Spleen (tissue), 11 donors: ENCODE data around the gene GPAT3. TPM values are rescaled to one million over a fixed set of nuclear protein-coding genes. Genes with fewer than 3 reads are reported as not detected.

Source experiments
- DNase-seq: peaks from one replicate; pipeline ENCODE4 v3.0.0-alpha.2; 2020
- H3K27ac ChIP-seq, 8 donors: fragments of 200-600 bp; sonication (generic) in 7 of 8; 1 replicate in 4 of 8; 2 replicates in 4 of 8; pipeline versions ENCODE4 v1.5.0 to v1.8.0; 2016 to 2021; ENCODE audit warnings: inconsistent platforms in 4 of 8, mild to moderate bottlenecking in 4 of 8, moderate library complexity in 1 of 8
- H3K27me3 ChIP-seq, 7 donors: fragments of 200-600 bp; sonication (generic) in 6 of 7; replicated peaks in 1 of 7; 1 replicate in 4 of 7; 2 replicates in 3 of 7; pipeline versions ENCODE4 v1.5.0 to v1.8.0; 2016 to 2021; ENCODE audit warnings: inconsistent platforms in 3 of 7, mild to moderate bottlenecking in 1 of 7
- H3K36me3 ChIP-seq, 6 donors: fragments of 200-600 bp; sonication (generic) in 5 of 6; 1 replicate in 4 of 6; 2 replicates in 2 of 6; pipeline versions ENCODE4 v1.5.0 to v1.8.0; 2016 to 2021; ENCODE audit warnings: inconsistent platforms in 2 of 6
- H3K4me1 ChIP-seq, 6 donors: fragments of 200-600 bp; sonication (generic) in 5 of 6; 1 replicate in 3 of 6; 2 replicates in 3 of 6; pipeline versions ENCODE4 v1.5.0 to v1.8.0; 2016 to 2021; ENCODE audit warnings: inconsistent platforms in 3 of 6
- H3K4me3 ChIP-seq, 8 donors: fragments of 200-600 bp; sonication (generic) in 7 of 8; 1 replicate in 4 of 8; 2 replicates in 4 of 8; pipeline versions ENCODE4 v1.5.0 to v1.8.0; 2016 to 2021; ENCODE audit warnings: inconsistent platforms in 4 of 8, mild to moderate bottlenecking in 4 of 8, moderate library complexity in 2 of 8
- H3K9me3 ChIP-seq, 8 donors: fragments of 200-600 bp; sonication (generic) in 7 of 8; 1 replicate in 4 of 8; 2 replicates in 4 of 8; pipeline versions ENCODE4 v1.5.0 to v1.8.0; 2016 to 2021; ENCODE audit warnings: inconsistent platforms in 4 of 8
- CTCF ChIP-seq, 11 experiments: fragments of 200-600 bp in 7 of 11; fragments of 450-650 bp in 4 of 11; sonication (generic) in 4 of 11; IDR thresholded peaks in 8 of 11; conservative IDR thresholded peaks in 3 of 11; 1 replicate in 7 of 11; 2 replicates in 4 of 11; pipeline versions ENCODE4 v1.4.0 to v1.8.0; 2016 to 2021; ENCODE audit warnings: antibody characterized with exemption in 11 of 11, inconsistent platforms in 4 of 11, mild to moderate bottlenecking in 1 of 11
- POLR2A ChIP-seq, 3 donors: fragments of 450-650 bp; IDR thresholded peaks; one replicate each; pipeline ENCODE4 v1.5.1; 2017; ENCODE audit warnings: antibody characterized with exemption in 3 of 3, mild to moderate bottlenecking in 1 of 3
- POLR2AphosphoS5 ChIP-seq, 3 donors: sonication (generic); formaldehyde crosslinking; IDR thresholded peaks; one replicate each; pipeline ENCODE4 v1.5.1; 2017; ENCODE audit warnings: antibody characterized with exemption in 3 of 3
- WGBS, 5 donors: extraction: QIAGEN DNeasy Blood & Tissue Kit in 3 of 5; methylation state at CpG; one replicate each; pipeline versions ENCODE4 v1.1.5 to v1.1.7; 2013 to 2018; 5-methylcytosine and 5-hydroxymethylcytosine counted together
- intact Hi-C: fragments of 100-400 bp; cut with DNase I; formaldehyde crosslinking; loops from one replicate; pipeline ENCODE4 v1.15.0; 2023; ENCODE audit warnings: low total_unique reads
- polyA plus RNA-seq, 3 donors: library from polyadenylated mRNA; stranded (reverse); fragments of 200-250 nt; gene quantifications; one replicate each; pipeline ENCODE4 v1.2.1, GENCODE V29; 2013
- total RNA-seq, 7 donors: library from RNA; depleted of rRNA in 3 of 7; stranded (reverse); fragments of >200 nt in 3 of 7; fragmentation: NEBNext Ultra II Directional in 4 of 7; extraction: Animal tissue kit (Norgen Biotek cat#: 25700) in 4 of 7; gene quantifications; one replicate each; pipeline versions ENCODE4 v1.1.0 to v1.2.1, GENCODE V29; 2016 to 2021
- donor health status: healthy with polysubstance abuse.
- donor health status: DM: no; HTN: no; CAD: no; lungs with moderate emphysema.
- donor health status: DM: no; HTN: no; CAD: no.
- donor health status: Bipolar disorder and iron deficiency.
- donor health status: healthy.
- donor health status: DM: no; HTN: no; CAD: no.
- donor health status: DM: yes; HTN: yes; CAD: no.

Gene GPAT3
- total and polyA plus RNA-seq, 10 donors, result 0.70 to 29.1 (median 9.4) TPM

- H3K27me3 ChIP-seq, result peaks cover 0 to 3% (median 0%) of the 10 kb centered on the region in 7 donors
- no peaks in the 10 kb centered on the region for H3K36me3 ChIP-seq
- intact Hi-C loops, result loop anchor here (5.0 kb wide), 2 partner anchors 125 to 145 kb away; no protein-coding TSS in a partner anchor
- H3K27ac ChIP-seq, result no peak overlapping the region
- no peak for TF ChIP-seq CTCF (IDR thresholded peaks at IDR 0.05 in 8 of 11, conservative IDR thresholded peaks at IDR 0.05 in 3 of 11)
- TF ChIP-seq POLR2AphosphoS5 (IDR thresholded peaks at IDR 0.05), result no peak
- no peak for TF ChIP-seq POLR2A (IDR thresholded peaks at IDR 0.05)
- 91 to 96% (median 93%) methylated on average over 8 of the region's 8 CpGs for WGBS, 5 donors
- DNase-seq, result no peak
- H3K4me1 ChIP-seq, result peaks cover 0 to 4% (median 0%) of the 10 kb centered on the region in 6 donors
- H3K4me3 ChIP-seq, result no peak overlapping the region
- H3K9me3 ChIP-seq, result no peaks in the 10 kb centered on the region
These were observed 101.0 kb downstream of the GPAT3 start for GRCh38 chr4:83636930-83637329.

GRCh38 chr4:83639849-83640493 lies 104.1 kb downstream of the GPAT3 start:
- H3K4me3 ChIP-seq, result no peak overlapping the region
- DNase-seq, result no peak
- H3K27me3 ChIP-seq, result peaks cover 0 to 9% (median 0%) of the 10 kb centered on the region in 7 donors
- no peaks in the 10 kb centered on the region for H3K36me3 ChIP-seq
- H3K9me3 ChIP-seq, result no peaks in the 10 kb centered on the region
- no peak overlapping the region for H3K27ac ChIP-seq
- peak; percentile 60 to 90 (median 80) for TF ChIP-seq CTCF (IDR thresholded peaks at IDR 0.05 in 8 of 11, conservative IDR thresholded peaks at IDR 0.05 in 3 of 11)
- TF ChIP-seq POLR2AphosphoS5 (IDR thresholded peaks at IDR 0.05), result no peak
- intact Hi-C loops, result loop anchor here (5.0 to 10.0 kb wide), 3 partner anchors 128 to 865 kb away; no protein-coding TSS in a partner anchor
- peaks cover 0 to 4% (median 0%) of the 10 kb centered on the region in 6 donors for H3K4me1 ChIP-seq
- 24 to 36% (median 31%) methylated on average over 5 of the region's 5 CpGs for WGBS, 5 donors

- intact Hi-C loops, result loop anchor here (10.0 kb wide), 1 partner anchor 862 kb away; no protein-coding TSS in a partner anchor
- no peak for TF ChIP-seq POLR2A (IDR thresholded peaks at IDR 0.05)
- TF ChIP-seq POLR2AphosphoS5 (IDR thresholded peaks at IDR 0.05), result no peak
- no peak for TF ChIP-seq CTCF (IDR thresholded peaks at IDR 0.05 in 8 of 11, conservative IDR thresholded peaks at IDR 0.05 in 3 of 11)
- Histone ChIP-seq H3K36me3 (no peaks in the 10 kb centered on the region), H3K27me3 (peaks cover 0 to 16% (median 0%) of the 10 kb centered on the region in 7 donors), H3K27ac (no peak overlapping the region), H3K9me3 (no peaks in the 10 kb centered on the region), H3K4me1 (peaks cover 0 to 4% (median 0%) of the 10 kb centered on the region in 6 donors), H3K4me3 (no peak overlapping the region)
- WGBS, 5 donors, result 68 to 88% (median 77%) methylated on average over 4 of the region's 4 CpGs
- no peak for DNase-seq
These were observed 107.1 kb downstream of the GPAT3 start for GRCh38 chr4:83643036-83643435.
